B cell (primary cell): Measurements from ENCODE around the gene TYRP1. TPM values are rescaled to one million over a fixed set of nuclear protein-coding genes. Genes with fewer than 3 reads are reported as not detected.
"Not testable (repeated sequence)": the region's sequence is repeated elsewhere in the genome, so short reads cannot be mapped to it uniquely, and the experiment has no call there.

ENCODE experiments used
- ATAC-seq: fragments of 200-7000 bp; cut with Tn5 transposase; one replicate; pipeline ENCODE4 v1.10.0; 2021; ENCODE audit warnings: low read depth, mild to moderate bottlenecking, moderate number of reproducible peaks, moderate library complexity
- CTCF ChIA-PET: fragments of 350-600 bp; sonication (Branson Sonifier 250); formaldehyde crosslinking; loops from one replicate; lab custom pipeline; 2021; ENCODE audit warnings: antibody characterized with exemption, inconsistent platforms; lab: Charles Lee
- POLR2A ChIA-PET: fragments of 350-600 bp; sonication (Branson Sonifier 250); formaldehyde crosslinking; loops from one replicate; lab custom pipeline; 2021; ENCODE audit warnings: antibody characterized with exemption; lab: Charles Lee
- DNase-seq: peaks from one replicate; pipeline ENCODE4 v3.0.0; 2013
- H2AFZ ChIP-seq: 2 replicates; pipeline ENCODE4 v1.6.1; 2012; ENCODE audit warnings: mild to moderate bottlenecking, low read depth, low read length; ENCODE audit not compliant: insufficient read depth, poor library complexity, severe bottlenecking
- H3K27ac ChIP-seq, 2 donors: 1 replicate in 1 of 2; 2 replicates in 1 of 2; pipeline ENCODE4 v1.5.1; 2012 to 2013; ENCODE audit warnings: low read length in 2 of 2, mild to moderate bottlenecking in 2 of 2, moderate library complexity in 1 of 2
- H3K27me3 ChIP-seq, 4 experiments: fragments of 200-600 bp in 1 of 4; sonication (generic) in 1 of 4; replicated peaks in 1 of 4; 1 replicate in 2 of 4; 2 replicates in 2 of 4; pipeline versions ENCODE4 v1.6.1 to v1.7.0; 2013 to 2016; ENCODE audit warnings: low read length in 3 of 4, mild to moderate bottlenecking in 2 of 4, mixed read lengths in 1 of 4, moderate library complexity in 1 of 4; ENCODE audit not compliant: insufficient read depth in 4 of 4, control insufficient read depth in 3 of 4; ENCODE audit errors: control extremely low read depth in 1 of 4
- H3K36me3 ChIP-seq, 2 experiments: replicated peaks in 1 of 2; 1 replicate in 1 of 2; 2 replicates in 1 of 2; pipeline versions ENCODE4 v1.6.1 to v1.7.1; 2013; ENCODE audit warnings: low read length in 1 of 2; ENCODE audit not compliant: insufficient read depth in 2 of 2, control insufficient read depth in 1 of 2; ENCODE audit errors: control extremely low read depth in 1 of 2, extremely low read depth in 1 of 2
- H3K4me1 ChIP-seq, 2 donors: fragments of 200-600 bp in 1 of 2; sonication (generic) in 1 of 2; 1 replicate in 1 of 2; 2 replicates in 1 of 2; pipeline versions ENCODE4 v1.5.1 to v1.6.1; 2013 to 2017; ENCODE audit warnings: low read length in 2 of 2; ENCODE audit not compliant: control insufficient read depth in 2 of 2, insufficient read depth in 2 of 2
- H3K4me2 ChIP-seq: replicated peaks from 2 replicates; pipeline ENCODE3; 2012; ENCODE audit warnings: mild to moderate bottlenecking, low read depth, low read length; ENCODE audit not compliant: poor library complexity, severe bottlenecking
- H3K4me3 ChIP-seq, 5 experiments: fragments of 200-600 bp in 1 of 5; sonication (generic) in 1 of 5; 1 replicate in 3 of 5; 2 replicates in 2 of 5; pipeline versions ENCODE4 v1.5.1 to v1.7.0; 2011 to 2016; ENCODE audit warnings: low read length in 4 of 5, mild to moderate bottlenecking in 4 of 5, low read depth in 2 of 5, control low read depth in 1 of 5, moderate library complexity in 1 of 5; ENCODE audit not compliant: insufficient read depth in 1 of 5; ENCODE audit errors: control extremely low read depth in 1 of 5, extremely low read depth in 1 of 5
- H3K79me2 ChIP-seq: fragments of 200-600 bp; sonication (generic); one replicate; pipeline ENCODE4 v1.6.0; 2016; ENCODE audit warnings: low read length; ENCODE audit not compliant: control insufficient read depth, insufficient read depth
- H3K9ac ChIP-seq: fragments of 200-600 bp; sonication (generic); 2 replicates; pipeline ENCODE4 v1.6.1; 2017; ENCODE audit warnings: mild to moderate bottlenecking, low read length, moderate library complexity
- H3K9me3 ChIP-seq, 3 donors: one replicate each; pipeline versions ENCODE4 v1.6.1 to v1.7.1; 2013; ENCODE audit warnings: low read length in 2 of 3; ENCODE audit not compliant: control insufficient read depth in 2 of 3, insufficient read depth in 1 of 3; ENCODE audit errors: control extremely low read depth in 1 of 3
- H4K20me1 ChIP-seq: 2 replicates; pipeline ENCODE4 v1.6.0; 2012; ENCODE audit warnings: mild to moderate bottlenecking, low read length; ENCODE audit not compliant: insufficient read depth, control insufficient read depth, poor library complexity, severe bottlenecking
- H3K27ac Mint-ChIP-seq: one replicate; pipeline ENCODE4 v1.8.0; 2021; ENCODE audit warnings: mixed read lengths
- H3K27me3 Mint-ChIP-seq: one replicate; pipeline ENCODE4 v1.8.0; 2021; ENCODE audit warnings: mixed read lengths
- H3K4me1 Mint-ChIP-seq: one replicate; pipeline ENCODE4 v1.8.0; 2021; ENCODE audit warnings: mixed read lengths
- H3K4me3 Mint-ChIP-seq: one replicate; pipeline ENCODE4 v1.8.0; 2021; ENCODE audit warnings: mixed read lengths
- H3K9me3 Mint-ChIP-seq: one replicate; pipeline ENCODE4 v1.8.0; 2022; ENCODE audit warnings: mixed read lengths; ENCODE audit not compliant: insufficient read depth
- CTCF ChIP-seq: fragments of 200-600 bp; IDR thresholded peaks from one replicate; pipeline ENCODE4 v1.8.0; 2022; ENCODE audit warnings: antibody characterized with exemption, mild to moderate bottlenecking
- EZH2 ChIP-seq: IDR thresholded peaks from 2 replicates; pipeline ENCODE4 v1.6.1; 2012; ENCODE audit warnings: borderline replicate concordance, low read depth, mild to moderate bottlenecking, moderate library complexity, low read length; ENCODE audit not compliant: insufficient read depth, poor library complexity, severe bottlenecking
- WGBS: methylation state at CpG from one replicate; pipeline ENCODE4 v1.1.5; 2013; ENCODE audit warnings: missing lambda C conversion rate; ENCODE audit not compliant: insufficient coverage; 5-methylcytosine and 5-hydroxymethylcytosine counted together
- intact Hi-C: fragments of 100-400 bp; cut with micrococcal nuclease; formaldehyde crosslinking; loops from one replicate; pipeline ENCODE4 v1.10.0; 2022
- polyA plus RNA-seq: library from polyadenylated mRNA; depleted of rRNA; stranded (reverse); fragments of >200 nt; gene quantifications from 2 replicates; pipeline ENCODE4 v1.2.3, GENCODE V29; 2012
- total RNA-seq, 2 donors: library from RNA; stranded (reverse); fragments of 120-200 nt in 1 of 2; gene quantifications; 1 replicate in 1 of 2; 2 replicates in 1 of 2; pipeline versions ENCODE4 v1.2.3 to v1.2.4, GENCODE V29; 2013 to 2022

The TYRP1 gene
- total and polyA plus RNA-seq, 2 donors (not counting 1 experiment from before 2014, with no cell fraction given): not detected

- H3K4me3 Mint-ChIP-seq: no peak overlapping the region
- WGBS: no CpG with 5 or more reads among the region's 2 CpGs
- ATAC-seq (no peak), DNase-seq (no peak)
- H3K9me3 Mint-ChIP-seq: no peaks in the 10 kb centered on the region
- Histone ChIP-seq H4K20me1 (no peaks in the 10 kb centered on the region), H3K36me3 (no peaks in the 10 kb centered on the region), H3K4me1 (no peaks in the 10 kb centered on the region), H3K79me2 (no peaks in the 10 kb centered on the region), H3K9ac (no peak overlapping the region), H3K4me2 (no peak overlapping the region), H2AFZ (no peak overlapping the region), H3K9me3 (no peaks in the 10 kb centered on the region), H3K4me3 (no peak overlapping the region), H3K27ac (no peak overlapping the region), H3K27me3 (no peaks in the 10 kb centered on the region)
- intact Hi-C loops: no loop called here
- H3K27ac Mint-ChIP-seq: no peak overlapping the region
- ChIA-PET POLR2A (no interaction called here), CTCF (no interaction called here)
- no peaks in the 10 kb centered on the region for H3K27me3 Mint-ChIP-seq
- no peak for TF ChIP-seq EZH2
- no peak for TF ChIP-seq CTCF
- H3K4me1 Mint-ChIP-seq: no peaks in the 10 kb centered on the region
Observed at GRCh38 chr9:12670006-12670405, 23.2 kb upstream of the TYRP1 start.

GRCh38 chr9:12674961-12675360, 18.2 kb upstream of the TYRP1 start:
- ATAC-seq (no peak), DNase-seq (no peak)
- no peak overlapping the region for H3K27ac Mint-ChIP-seq
- no peaks in the 10 kb centered on the region for H3K79me2 ChIP-seq
- H3K27ac ChIP-seq: no peak overlapping the region
- H3K4me3 Mint-ChIP-seq: no peak overlapping the region
- no peak overlapping the region for H2AFZ ChIP-seq
- H3K36me3 ChIP-seq: no peaks in the 10 kb centered on the region
- POLR2A ChIA-PET: no interaction called here
- H3K4me1 Mint-ChIP-seq: no peaks in the 10 kb centered on the region
- H3K27me3 ChIP-seq: no peaks in the 10 kb centered on the region
- TF ChIP-seq CTCF (no peak), EZH2 (no peak)
- no peaks in the 10 kb centered on the region for H4K20me1 ChIP-seq
- CTCF ChIA-PET: no interaction called here
- no peaks in the 10 kb centered on the region for H3K9me3 Mint-ChIP-seq
- no peak overlapping the region for H3K9ac ChIP-seq
- no peak overlapping the region for H3K4me2 ChIP-seq
- intact Hi-C loops: no loop called here
- peaks cover 0 to 4% (median 0%) of the 10 kb centered on the region in 3 donors for H3K9me3 ChIP-seq
- H3K4me1 ChIP-seq: no peaks in the 10 kb centered on the region
- 96% methylated on average over 4 of the region's 5 CpGs for WGBS
- H3K4me3 ChIP-seq: no peak overlapping the region
- H3K27me3 Mint-ChIP-seq: no peaks in the 10 kb centered on the region

- H3K27ac Mint-ChIP-seq, H3K4me1 ChIP-seq, H2AFZ ChIP-seq, H3K27me3 Mint-ChIP-seq, H3K27me3 ChIP-seq, H3K9me3 Mint-ChIP-seq, H3K4me3 ChIP-seq, H3K4me3 Mint-ChIP-seq, H3K4me1 Mint-ChIP-seq, H3K79me2 ChIP-seq, POLR2A ChIA-PET, DNase-seq, H3K27ac ChIP-seq, H3K36me3 ChIP-seq, CTCF ChIA-PET, H4K20me1 ChIP-seq, H3K4me2 ChIP-seq, H3K9ac ChIP-seq, intact Hi-C loops, H3K9me3 ChIP-seq, ATAC-seq: not testable (repeated sequence)
- WGBS: 100% methylated on average over 2 of the region's 11 CpGs
Observed at GRCh38 chr9:12677462-12678126, 15.6 kb upstream of the TYRP1 start.
